Measurements from ENCODE around the gene CGB7.

The CGB7 gene

GRCh38 chr19:49016067-49016839 is 41.3 kb downstream of the CGB7 start:
- DNase-seq = no peak

- DNase-seq = no peak
These were observed 42.7 kb downstream of the CGB7 start for GRCh38 chr19:49014870-49015255.

GRCh38 chr19:49014123-49014869 is 43.3 kb downstream of the CGB7 start:
- DNase-seq = no peak

GRCh38 chr19:49011194-49011593 is 46.4 kb downstream of the CGB7 start:
- no peak for DNase-seq

- no peak for DNase-seq
These were observed 47.1 kb downstream of the CGB7 start for GRCh38 chr19:49010453-49010852.

GRCh38 chr19:49009828-49010227 is 47.7 kb downstream of the CGB7 start:
- no peak for DNase-seq

- no peak for DNase-seq
These were observed 50.6 kb downstream of the CGB7 start for GRCh38 chr19:49006905-49007304.

GRCh38 chr19:49004964-49005614 is 52.5 kb downstream of the CGB7 start:
- no peak for DNase-seq
